GM23338 (cell line): Measurements from ENCODE around the gene FGD3. TPM values are rescaled to one million over a fixed set of nuclear protein-coding genes. Genes with fewer than 3 reads are reported as not detected.

Experiments
- ATAC-seq: fragments of 200-7000 bp; cut with Tn5 transposase; 3 replicates; pipeline ENCODE4 v1.9.1; 2020
- DNase-seq: peaks from one replicate; pipeline ENCODE4 v3.0.0-alpha.2; 2015; ENCODE audit warnings: low spot score
- H2AFZ ChIP-seq: fragments of 200-600 bp; sonication (generic); 2 replicates; pipeline ENCODE4 v1.8.0; 2016; ENCODE audit warnings: antibody characterized with exemption, mild to moderate bottlenecking, moderate library complexity
- H3F3A ChIP-seq: fragments of 200-600 bp; sonication (generic); replicated peaks from 2 replicates; pipeline ENCODE4 v1.8.0; 2017; ENCODE audit warnings: antibody characterized with exemption, mixed run types, low read depth
- H3K27ac ChIP-seq: fragments of 200-600 bp; sonication (generic); 2 replicates; pipeline ENCODE4 v1.6.1; 2016; ENCODE audit warnings: low read depth
- H3K27me3 ChIP-seq: fragments of 200-600 bp; sonication (generic); 2 replicates; pipeline ENCODE4 v1.8.0; 2016; ENCODE audit warnings: mild to moderate bottlenecking, mixed run types, moderate library complexity; ENCODE audit not compliant: insufficient read depth
- H3K36me3 ChIP-seq: fragments of 200-600 bp; sonication (generic); 2 replicates; pipeline ENCODE4 v1.8.0; 2016; ENCODE audit warnings: mild to moderate bottlenecking; ENCODE audit not compliant: insufficient read depth
- H3K4me1 ChIP-seq: fragments of 200-600 bp; sonication (generic); 2 replicates; pipeline ENCODE4 v1.8.0; 2016; ENCODE audit warnings: mild to moderate bottlenecking, moderate library complexity; ENCODE audit not compliant: insufficient read depth
- H3K4me2 ChIP-seq: fragments of 200-600 bp; sonication (generic); 2 replicates; pipeline ENCODE4 v1.7.1; 2017; ENCODE audit warnings: mixed run types
- H3K4me3 ChIP-seq: fragments of 200-600 bp; sonication (generic); 2 replicates; pipeline ENCODE4 v1.6.1; 2016; ENCODE audit warnings: mixed run types
- H3K79me2 ChIP-seq: fragments of 200-600 bp; sonication (generic); replicated peaks from 2 replicates; pipeline ENCODE4 v1.8.0; 2017; ENCODE audit warnings: mild to moderate bottlenecking; ENCODE audit not compliant: insufficient read depth
- H3K9me2 ChIP-seq: fragments of 200-600 bp; sonication (generic); 2 replicates; pipeline ENCODE4 v1.8.0; 2017; ENCODE audit not compliant: insufficient read depth
- H4K20me1 ChIP-seq: fragments of 200-600 bp; sonication (generic); replicated peaks from 2 replicates; pipeline ENCODE4 v1.8.0; 2017; ENCODE audit warnings: mild to moderate bottlenecking; ENCODE audit not compliant: insufficient read depth
- H3K27ac Mint-ChIP-seq: 2 replicates; pipeline ENCODE4 v1.8.0; 2020; ENCODE audit warnings: inconsistent platforms, mild to moderate bottlenecking, moderate library complexity, mixed read lengths
- H3K27me3 Mint-ChIP-seq: 3 replicates; pipeline ENCODE4 v1.8.0; 2022; ENCODE audit warnings: low read depth, mild to moderate bottlenecking, moderate library complexity, mixed read lengths, inconsistent platforms; ENCODE audit not compliant: insufficient read depth, poor library complexity
- H3K36me3 Mint-ChIP-seq: 3 replicates; pipeline ENCODE4 v1.8.0; 2021; ENCODE audit warnings: low read depth, mild to moderate bottlenecking, inconsistent platforms, moderate library complexity, mixed read lengths
- H3K4me1 Mint-ChIP-seq: 3 replicates; pipeline ENCODE4 v1.8.0; 2020; ENCODE audit warnings: mild to moderate bottlenecking, inconsistent platforms, mixed read lengths
- H3K4me3 Mint-ChIP-seq: 3 replicates; pipeline ENCODE4 v1.8.0; 2021; ENCODE audit warnings: moderate library complexity, mild to moderate bottlenecking, inconsistent platforms, mixed read lengths
- H3K9me3 Mint-ChIP-seq: 3 replicates; pipeline ENCODE4 v1.8.0; 2020; ENCODE audit warnings: moderate library complexity, mild to moderate bottlenecking, inconsistent platforms, mixed read lengths
- CREB1 ChIP-seq: fragments of 250-450 bp; sonication (Bioruptor Pico); IDR thresholded peaks from 2 replicates; pipeline ENCODE4 v1.5.0; 2020; ENCODE audit warnings: low read depth, mild to moderate bottlenecking, moderate library complexity
- ETS1 ChIP-seq: IDR thresholded peaks from 2 replicates; pipeline ENCODE4 v1.6.1; 2016; ENCODE audit warnings: antibody characterized with exemption
- EZH2 ChIP-seq: fragments of 200-600 bp; sonication (generic); IDR thresholded peaks from one replicate; pipeline ENCODE4 v1.8.0; 2017; ENCODE audit warnings: antibody characterized with exemption, mild to moderate bottlenecking, low read depth; ENCODE audit not compliant: unreplicated experiment
- EZH2phosphoT487 ChIP-seq: fragments of 200-600 bp; sonication (generic); IDR thresholded peaks from one replicate; pipeline ENCODE4 v1.8.1; 2018; ENCODE audit warnings: antibody characterized with exemption; ENCODE audit not compliant: unreplicated experiment
- JUNB ChIP-seq: IDR thresholded peaks from one replicate; pipeline ENCODE4 v1.6.1; 2016; ENCODE audit warnings: antibody characterized with exemption; ENCODE audit not compliant: unreplicated experiment
- NANOG ChIP-seq: IDR thresholded peaks from 2 replicates; pipeline ENCODE4 v1.6.1; 2016; ENCODE audit warnings: antibody characterized with exemption, borderline replicate concordance
- POLR2AphosphoS5 ChIP-seq: IDR thresholded peaks from 2 replicates; pipeline ENCODE4 v1.6.1; 2016; ENCODE audit warnings: antibody characterized with exemption, low read depth
- STAT1 ChIP-seq: IDR thresholded peaks from one replicate; pipeline ENCODE4 v1.6.1; 2016; ENCODE audit warnings: antibody characterized with exemption; ENCODE audit not compliant: unreplicated experiment
- ZNF114 ChIP-seq: fragments of 250-450 bp; sonication (Bioruptor Pico); IDR thresholded peaks from 2 replicates; pipeline ENCODE4 v1.5.0; 2020; ENCODE audit warnings: mild to moderate bottlenecking, moderate library complexity
- ZNF331 ChIP-seq: fragments of 250-450 bp; sonication (Bioruptor Pico); IDR thresholded peaks from 2 replicates; pipeline ENCODE4 v1.5.0; 2020; ENCODE audit warnings: low read depth, mild to moderate bottlenecking, moderate library complexity
- polyA plus RNA-seq: library from polyadenylated mRNA; unstranded; fragments of >200 nt; fragmentation: Nextera tagmentation; extraction: Ambion mirVana; gene quantifications from 2 replicates; pipeline ENCODE4 v1.2.1, GENCODE V29; 2016
- total RNA-seq: library from RNA; depleted of rRNA; stranded (reverse); fragments of >200 nt; shearing (Covaris generic); gene quantifications from 2 replicates; pipeline ENCODE4 v1.2.3, GENCODE V29; 2014
- TF ChIP-seq, protein P1 (sequence below): IDR thresholded peaks from one replicate; pipeline ENCODE4 v1.6.1; 2018; ENCODE audit warnings: antibody characterized with exemption; ENCODE audit not compliant: unreplicated experiment
- TF ChIP-seq, protein P2 (sequence below), 2 experiments: fragments of 200-600 bp in 1 of 2; sonication (generic) in 1 of 2; conservative IDR thresholded peaks; 2 replicates each; pipeline versions ENCODE4 v1.5.1 to v1.6.1; 2016 to 2017; ENCODE audit warnings: antibody characterized with exemption in 2 of 2, low read depth in 2 of 2, mild to moderate bottlenecking in 2 of 2, moderate library complexity in 1 of 2

FGD3 gene
- total and polyA plus RNA-seq, 2 experiments from 2014 or later = 0.95 to 1.7 TPM

GRCh38 chr9:92948632-92949031, 1.3 kb downstream of the FGD3 start (continued):
- TF ChIP-seq, protein P1, sequence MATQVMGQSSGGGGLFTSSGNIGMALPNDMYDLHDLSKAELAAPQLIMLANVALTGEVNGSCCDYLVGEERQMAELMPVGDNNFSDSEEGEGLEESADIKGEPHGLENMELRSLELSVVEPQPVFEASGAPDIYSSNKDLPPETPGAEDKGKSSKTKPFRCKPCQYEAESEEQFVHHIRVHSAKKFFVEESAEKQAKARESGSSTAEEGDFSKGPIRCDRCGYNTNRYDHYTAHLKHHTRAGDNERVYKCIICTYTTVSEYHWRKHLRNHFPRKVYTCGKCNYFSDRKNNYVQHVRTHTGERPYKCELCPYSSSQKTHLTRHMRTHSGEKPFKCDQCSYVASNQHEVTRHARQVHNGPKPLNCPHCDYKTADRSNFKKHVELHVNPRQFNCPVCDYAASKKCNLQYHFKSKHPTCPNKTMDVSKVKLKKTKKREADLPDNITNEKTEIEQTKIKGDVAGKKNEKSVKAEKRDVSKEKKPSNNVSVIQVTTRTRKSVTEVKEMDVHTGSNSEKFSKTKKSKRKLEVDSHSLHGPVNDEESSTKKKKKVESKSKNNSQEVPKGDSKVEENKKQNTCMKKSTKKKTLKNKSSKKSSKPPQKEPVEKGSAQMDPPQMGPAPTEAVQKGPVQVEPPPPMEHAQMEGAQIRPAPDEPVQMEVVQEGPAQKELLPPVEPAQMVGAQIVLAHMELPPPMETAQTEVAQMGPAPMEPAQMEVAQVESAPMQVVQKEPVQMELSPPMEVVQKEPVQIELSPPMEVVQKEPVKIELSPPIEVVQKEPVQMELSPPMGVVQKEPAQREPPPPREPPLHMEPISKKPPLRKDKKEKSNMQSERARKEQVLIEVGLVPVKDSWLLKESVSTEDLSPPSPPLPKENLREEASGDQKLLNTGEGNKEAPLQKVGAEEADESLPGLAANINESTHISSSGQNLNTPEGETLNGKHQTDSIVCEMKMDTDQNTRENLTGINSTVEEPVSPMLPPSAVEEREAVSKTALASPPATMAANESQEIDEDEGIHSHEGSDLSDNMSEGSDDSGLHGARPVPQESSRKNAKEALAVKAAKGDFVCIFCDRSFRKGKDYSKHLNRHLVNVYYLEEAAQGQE = no peak
- TF ChIP-seq EZH2phosphoT487 = no peak
- TF ChIP-seq, protein P2, sequence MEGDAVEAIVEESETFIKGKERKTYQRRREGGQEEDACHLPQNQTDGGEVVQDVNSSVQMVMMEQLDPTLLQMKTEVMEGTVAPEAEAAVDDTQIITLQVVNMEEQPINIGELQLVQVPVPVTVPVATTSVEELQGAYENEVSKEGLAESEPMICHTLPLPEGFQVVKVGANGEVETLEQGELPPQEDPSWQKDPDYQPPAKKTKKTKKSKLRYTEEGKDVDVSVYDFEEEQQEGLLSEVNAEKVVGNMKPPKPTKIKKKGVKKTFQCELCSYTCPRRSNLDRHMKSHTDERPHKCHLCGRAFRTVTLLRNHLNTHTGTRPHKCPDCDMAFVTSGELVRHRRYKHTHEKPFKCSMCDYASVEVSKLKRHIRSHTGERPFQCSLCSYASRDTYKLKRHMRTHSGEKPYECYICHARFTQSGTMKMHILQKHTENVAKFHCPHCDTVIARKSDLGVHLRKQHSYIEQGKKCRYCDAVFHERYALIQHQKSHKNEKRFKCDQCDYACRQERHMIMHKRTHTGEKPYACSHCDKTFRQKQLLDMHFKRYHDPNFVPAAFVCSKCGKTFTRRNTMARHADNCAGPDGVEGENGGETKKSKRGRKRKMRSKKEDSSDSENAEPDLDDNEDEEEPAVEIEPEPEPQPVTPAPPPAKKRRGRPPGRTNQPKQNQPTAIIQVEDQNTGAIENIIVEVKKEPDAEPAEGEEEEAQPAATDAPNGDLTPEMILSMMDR (conservative IDR thresholded peaks at IDR 0.05; ENCODE audit: low read depth in 2 of 2) = no peak
- no peak for TF ChIP-seq JUNB
- TF ChIP-seq EZH2 = no peak
- TF ChIP-seq ETS1 = no peak
- TF ChIP-seq STAT1 = no peak
- no peak for TF ChIP-seq CREB1
- no peak for TF ChIP-seq POLR2AphosphoS5
- no peak for TF ChIP-seq ZNF114 (CRISPR knock-in tag)
- TF ChIP-seq ZNF331 (CRISPR knock-in tag) = no peak

GRCh38 chr9:92949266-92949982, 2.1 kb downstream of the FGD3 start:
- H3K27me3 Mint-ChIP-seq = peaks cover 11% of the 10 kb centered on the region
- Histone ChIP-seq H3K27me3 (no peaks in the 10 kb centered on the region), H3K4me3 (no peak overlapping the region), H3F3A (no peaks in the 10 kb centered on the region; the same call in 1 of the 2 replicates), H3K36me3 (no peaks in the 10 kb centered on the region; the same call in 1 of the 2 replicates), H3K27ac (no peak overlapping the region), H3K79me2 (no peaks in the 10 kb centered on the region), H3K4me1 (peaks cover 7% of the 10 kb centered on the region), H4K20me1 (no peaks in the 10 kb centered on the region), H3K9me2 (no peaks in the 10 kb centered on the region), H3K4me2 (no peak overlapping the region), H2AFZ (no peak overlapping the region)
- peaks cover 6% of the 10 kb centered on the region; the same call in 2 of the 3 replicates for H3K4me1 Mint-ChIP-seq
- H3K4me3 Mint-ChIP-seq = no peak overlapping the region
- no peak for ATAC-seq
- H3K9me3 Mint-ChIP-seq = peaks cover 21% of the 10 kb centered on the region
- H3K36me3 Mint-ChIP-seq = peaks cover 16% of the 10 kb centered on the region
- no peak for DNase-seq
- no peak overlapping the region for H3K27ac Mint-ChIP-seq
- no peak for TF ChIP-seq ZNF331 (CRISPR knock-in tag)
- TF ChIP-seq, protein P1 = no peak
- TF ChIP-seq EZH2phosphoT487 = no peak
- no peak for TF ChIP-seq POLR2AphosphoS5
- no peak for TF ChIP-seq NANOG
- no peak for TF ChIP-seq EZH2
- TF ChIP-seq CREB1 = no peak
- TF ChIP-seq STAT1 = no peak
- no peak for TF ChIP-seq JUNB
- no peak for TF ChIP-seq ETS1
- TF ChIP-seq ZNF114 (CRISPR knock-in tag) = no peak
